ENCODE measurements around the gene EBNA1BP2. TPM values are rescaled to one million over a fixed set of nuclear protein-coding genes. Genes with fewer than 3 reads are reported as not detected.
A peak's percentile ranks its signal among the peaks of the same experiment; 100 is the strongest.

Gene EBNA1BP2
- total and polyA plus RNA-seq, 2 donors (not counting 1 experiment from before 2014, with no cell fraction given): 10.1 to 27.4 TPM

DNA sequence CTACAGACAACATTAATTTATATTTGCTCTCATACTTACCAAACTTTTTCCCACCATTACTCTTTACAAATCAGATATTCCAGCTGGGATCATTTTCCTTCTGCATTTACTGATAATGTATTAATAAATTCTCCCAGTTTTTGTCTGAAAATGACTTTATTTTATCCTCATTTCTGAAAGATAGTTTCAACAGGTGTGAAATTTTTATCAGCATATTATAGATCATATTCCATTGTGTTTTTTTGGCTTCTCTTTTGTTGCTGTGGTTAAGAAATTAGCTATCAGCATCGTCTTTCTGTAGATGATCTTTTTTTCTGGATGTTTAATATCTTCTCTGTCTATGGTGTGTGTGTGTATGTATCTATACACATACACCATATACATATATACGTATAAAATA is 2.8 kb upstream of the EBNA1BP2 start:
- Histone ChIP-seq H3K9ac (ENCODE audit: low read length) (no peak overlapping the region), H3K27ac (ENCODE audit: low read length in 2 of 2) (no peak overlapping the region), H3K27me3 (replicated peaks in 1 of 4; ENCODE audit: control extremely low read depth in 1 of 4, control insufficient read depth in 3 of 4, insufficient read depth in 4 of 4, low read length in 3 of 4) (peaks cover 0 to 27% (median 19%) of the 10 kb centered on the region in 4 experiments), H3K79me2 (ENCODE audit: control insufficient read depth, insufficient read depth, low read length) (peaks cover 21% of the 10 kb centered on the region), H2AFZ (ENCODE audit: insufficient read depth, low read depth, low read length, poor library complexity, severe bottlenecking) (no peak overlapping the region), H3K36me3 (replicated peaks in 1 of 2; ENCODE audit: control extremely low read depth in 1 of 2, control insufficient read depth in 1 of 2, extremely low read depth in 1 of 2, insufficient read depth in 2 of 2, low read length in 1 of 2) (peaks cover 0 to 8% of the 10 kb centered on the region in 2 experiments), H3K4me1 (ENCODE audit: control insufficient read depth in 2 of 2, insufficient read depth in 2 of 2, low read length in 2 of 2) (peaks cover 7 to 12% of the 10 kb centered on the region in 2 donors), H4K20me1 (ENCODE audit: control insufficient read depth, insufficient read depth, low read length, poor library complexity, severe bottlenecking) (no peaks in the 10 kb centered on the region), H3K4me2 (replicated peaks; ENCODE audit: low read depth, low read length, poor library complexity, severe bottlenecking) (no peak overlapping the region), H3K9me3 (ENCODE audit: control extremely low read depth in 1 of 3, control insufficient read depth in 2 of 3, insufficient read depth in 1 of 3, low read length in 2 of 3) (no peaks in the 10 kb centered on the region), H3K4me3 (ENCODE audit: control extremely low read depth in 1 of 5, extremely low read depth in 1 of 5, insufficient read depth in 1 of 5, low read depth in 2 of 5, low read length in 4 of 5) (no peak overlapping the region)
- WGBS (ENCODE audit: insufficient coverage): no CpG with 5 or more reads among the region's 2 CpGs
- ChIA-PET CTCF (no interaction called here), POLR2A (no interaction called here)
- H3K9me3 Mint-ChIP-seq (ENCODE audit: insufficient read depth): no peaks in the 10 kb centered on the region
- intact Hi-C loops (cut with micrococcal nuclease): loop anchor here (5.0 kb wide), 1 partner anchor 1138 kb away; no protein-coding TSS in a partner anchor
- TF ChIP-seq, protein P1, sequence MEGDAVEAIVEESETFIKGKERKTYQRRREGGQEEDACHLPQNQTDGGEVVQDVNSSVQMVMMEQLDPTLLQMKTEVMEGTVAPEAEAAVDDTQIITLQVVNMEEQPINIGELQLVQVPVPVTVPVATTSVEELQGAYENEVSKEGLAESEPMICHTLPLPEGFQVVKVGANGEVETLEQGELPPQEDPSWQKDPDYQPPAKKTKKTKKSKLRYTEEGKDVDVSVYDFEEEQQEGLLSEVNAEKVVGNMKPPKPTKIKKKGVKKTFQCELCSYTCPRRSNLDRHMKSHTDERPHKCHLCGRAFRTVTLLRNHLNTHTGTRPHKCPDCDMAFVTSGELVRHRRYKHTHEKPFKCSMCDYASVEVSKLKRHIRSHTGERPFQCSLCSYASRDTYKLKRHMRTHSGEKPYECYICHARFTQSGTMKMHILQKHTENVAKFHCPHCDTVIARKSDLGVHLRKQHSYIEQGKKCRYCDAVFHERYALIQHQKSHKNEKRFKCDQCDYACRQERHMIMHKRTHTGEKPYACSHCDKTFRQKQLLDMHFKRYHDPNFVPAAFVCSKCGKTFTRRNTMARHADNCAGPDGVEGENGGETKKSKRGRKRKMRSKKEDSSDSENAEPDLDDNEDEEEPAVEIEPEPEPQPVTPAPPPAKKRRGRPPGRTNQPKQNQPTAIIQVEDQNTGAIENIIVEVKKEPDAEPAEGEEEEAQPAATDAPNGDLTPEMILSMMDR (IDR thresholded peaks at IDR 0.05): no peak
- TF ChIP-seq EZH2 (IDR thresholded peaks at IDR 0.05; ENCODE audit: borderline replicate concordance, insufficient read depth, low read depth, low read length, poor library complexity, severe bottlenecking): no peak
- H3K4me3 Mint-ChIP-seq: no peak overlapping the region
- peaks cover 26% of the 10 kb centered on the region for H3K4me1 Mint-ChIP-seq
- ATAC-seq (ENCODE audit: low read depth) (no peak), DNase-seq (no peak)
- peaks cover 23% of the 10 kb centered on the region for H3K27me3 Mint-ChIP-seq
- H3K27ac Mint-ChIP-seq: no peak overlapping the region

DNA sequence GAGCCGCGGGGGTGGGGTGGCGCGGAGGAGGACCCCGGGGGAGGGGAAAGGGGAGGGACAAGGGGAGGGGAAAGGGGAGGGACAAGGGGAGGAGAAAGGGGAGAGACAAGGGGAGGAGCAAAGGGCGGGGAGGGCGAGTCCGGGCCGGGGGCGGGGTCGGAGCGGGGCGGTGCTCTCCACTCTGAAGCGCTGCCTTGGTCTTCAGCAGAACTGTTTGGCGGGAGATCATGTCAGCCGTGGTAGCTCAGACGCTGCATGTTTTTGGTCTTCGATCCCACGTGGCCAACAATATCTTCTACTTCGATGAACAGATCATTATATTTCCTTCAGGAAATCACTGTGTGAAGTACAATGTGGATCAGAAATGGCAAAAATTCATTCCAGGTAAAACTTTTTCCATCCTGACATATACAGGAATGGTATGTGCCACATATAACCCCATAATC is 460 bp upstream of the EBNA1BP2 start:
- peaks cover 7 to 12% of the 10 kb centered on the region in 2 donors for H3K4me1 ChIP-seq (ENCODE audit: control insufficient read depth in 2 of 2, insufficient read depth in 2 of 2, low read length in 2 of 2)
- H3K9ac ChIP-seq (ENCODE audit: low read length): peak overlapping the region; percentile 75
- peak overlapping the region; percentile 93 for H3K27ac Mint-ChIP-seq
- H3K9me3 Mint-ChIP-seq (ENCODE audit: insufficient read depth): no peaks in the 10 kb centered on the region
- peaks cover 0 to 23% (median 18%) of the 10 kb centered on the region in 4 experiments for H3K27me3 ChIP-seq (replicated peaks in 1 of 4; ENCODE audit: control extremely low read depth in 1 of 4, control insufficient read depth in 3 of 4, insufficient read depth in 4 of 4, low read length in 3 of 4)
- no peaks in the 10 kb centered on the region for H4K20me1 ChIP-seq (ENCODE audit: control insufficient read depth, insufficient read depth, low read length, poor library complexity, severe bottlenecking)
- peaks cover 23% of the 10 kb centered on the region for H3K27me3 Mint-ChIP-seq
- H3K36me3 ChIP-seq (replicated peaks in 1 of 2; ENCODE audit: control extremely low read depth in 1 of 2, control insufficient read depth in 1 of 2, extremely low read depth in 1 of 2, insufficient read depth in 2 of 2, low read length in 1 of 2): peaks cover 0 to 31% of the 10 kb centered on the region in 2 experiments
- H3K4me3 ChIP-seq (ENCODE audit: control extremely low read depth in 1 of 5, extremely low read depth in 1 of 5, insufficient read depth in 1 of 5, low read depth in 2 of 5, low read length in 4 of 5): peak overlapping the region; percentile 75 to 96 (median 82)
- ATAC-seq (ENCODE audit: low read depth) (peak; percentile 97), DNase-seq (no peak)
- peak overlapping the region; percentile 94 for H2AFZ ChIP-seq (ENCODE audit: insufficient read depth, low read depth, low read length, poor library complexity, severe bottlenecking)
- H3K79me2 ChIP-seq (ENCODE audit: control insufficient read depth, insufficient read depth, low read length): peaks cover 21% of the 10 kb centered on the region
- intact Hi-C loops (cut with micrococcal nuclease): loop anchor here (1.0 to 5.0 kb wide), 8 partner anchors 217 to 1135 kb away; partner anchors contain the start of genes C1orf50, ERMAP, IPO13 and MED8
- POLR2A ChIA-PET: interaction anchor here (0.6 to 1.7 kb wide), 8 partner anchors 184 to 1647 kb away, joined by 3 to 5 read pairs (median 4); partner anchors contain the start of genes CDC20, KDM4A, MED8 and SZT2
- no peak for TF ChIP-seq EZH2 (IDR thresholded peaks at IDR 0.05; ENCODE audit: borderline replicate concordance, insufficient read depth, low read depth, low read length, poor library complexity, severe bottlenecking)
- TF ChIP-seq, protein P1 (IDR thresholded peaks at IDR 0.05): no peak
- WGBS (ENCODE audit: insufficient coverage): 0% methylated on average over 11 of the region's 20 CpGs
- CTCF ChIA-PET: interaction anchor here (0.6 to 2.8 kb wide), 5 partner anchors 46 to 259 kb away, joined by 3 to 10 read pairs (median 4); no protein-coding TSS in a partner anchor
- no peaks in the 10 kb centered on the region for H3K9me3 ChIP-seq (ENCODE audit: control extremely low read depth in 1 of 3, control insufficient read depth in 2 of 3, insufficient read depth in 1 of 3, low read length in 2 of 3)
- H3K4me3 Mint-ChIP-seq: peak overlapping the region; percentile 96
- peak overlapping the region; percentile 84 for H3K4me2 ChIP-seq (replicated peaks; ENCODE audit: low read depth, low read length, poor library complexity, severe bottlenecking)
- peaks cover 27% of the 10 kb centered on the region for H3K4me1 Mint-ChIP-seq
- peak overlapping the region; percentile 31 to 72 for H3K27ac ChIP-seq (ENCODE audit: low read length in 2 of 2)

Data from B cell (primary cell).